IMR-90 (cell line): ENCODE measurements around the gene SERPINA9.

Experiments used
- CEBPB ChIP-seq: IDR thresholded peaks from 2 replicates; pipeline ENCODE4 v1.6.1; 2012; ENCODE audit warnings: low read depth, low read length, improper control_type of control experiment
- CHD1 ChIP-seq: IDR thresholded peaks from 2 replicates; pipeline ENCODE4 v1.6.1; 2012; ENCODE audit warnings: low read depth, low read length, improper control_type of control experiment
- CTCF ChIP-seq: conservative IDR thresholded peaks from 2 replicates; pipeline ENCODE4 v1.5.1; 2012; ENCODE audit warnings: mild to moderate bottlenecking, low read depth, low read length, improper control_type of control experiment
- ELK1 ChIP-seq: fragments of 150-350 bp; IDR thresholded peaks from 2 replicates; pipeline ENCODE4 v1.6.1; 2016; ENCODE audit warnings: low read depth, mild to moderate bottlenecking, low read length, moderate library complexity, borderline replicate concordance
- POLR2A ChIP-seq: IDR thresholded peaks from 2 replicates; pipeline ENCODE4 v1.6.1; 2012; ENCODE audit warnings: mild to moderate bottlenecking, low read depth, low read length
- RAD21 ChIP-seq: IDR thresholded peaks from 2 replicates; pipeline ENCODE4 v1.6.1; 2012; ENCODE audit warnings: low read length, improper control_type of control experiment

GRCh38 chr14:94515426-94515825, 39.4 kb upstream of the SERPINA9 start:
- TF ChIP-seq CTCF (no peak), CEBPB (no peak), ELK1 (no peak), POLR2A (no peak), CHD1 (no peak), RAD21 (no peak)
